Body of pancreas (tissue), 4 donors: ENCODE results near the gene PSMD12. TPM values are rescaled to one million over a fixed set of nuclear protein-coding genes. Genes with fewer than 3 reads are reported as not detected.
A peak's percentile ranks its signal among the peaks of the same experiment; 100 is the strongest.

Experiments used
- ATAC-seq: fragments of 150-250 bp; one replicate; pipeline ENCODE4 v1.9.1; 2016
- DNase-seq, 4 donors: peaks; one replicate each; pipeline ENCODE4 v3.0.0-alpha.2; 2019
- H3K27ac ChIP-seq, 4 donors: fragments of 200-600 bp; sonication (generic); 1 replicate in 3 of 4; 2 replicates in 1 of 4; pipeline versions ENCODE4 v1.5.1 to v1.6.1; 2016 to 2019; ENCODE audit warnings: mild to moderate bottlenecking in 1 of 4, mixed read lengths in 1 of 4, moderate library complexity in 1 of 4
- H3K27me3 ChIP-seq, 2 donors: fragments of 200-600 bp; sonication (generic); one replicate each; pipeline ENCODE4 v1.6.0; 2016; ENCODE audit warnings: mild to moderate bottlenecking in 1 of 2
- H3K36me3 ChIP-seq, 2 donors: fragments of 200-600 bp; sonication (generic); replicated peaks in 1 of 2; 2 replicates each; pipeline ENCODE4 v1.5.1; 2016; ENCODE audit warnings: low read depth in 2 of 2; ENCODE audit not compliant: insufficient read depth in 1 of 2
- H3K4me1 ChIP-seq: fragments of 200-600 bp; sonication (generic); one replicate; pipeline ENCODE4 v1.6.0; 2016
- H3K4me3 ChIP-seq, 2 donors: fragments of 200-600 bp; sonication (generic); 1 replicate in 1 of 2; 2 replicates in 1 of 2; pipeline ENCODE4 v1.5.1; 2016 to 2019
- H3K9me3 ChIP-seq, 3 donors: fragments of 200-600 bp; sonication (generic); 1 replicate in 2 of 3; 2 replicates in 1 of 3; pipeline ENCODE4 v1.5.1; 2016
- CTCF ChIP-seq, 7 experiments: fragments of 450-650 bp in 4 of 7; fragments of 200-600 bp in 3 of 7; sonication (generic) in 3 of 7; IDR thresholded peaks; one replicate each; pipeline ENCODE4 v1.5.1; 2016 to 2019; ENCODE audit warnings: antibody characterized with exemption in 7 of 7
- POLR2A ChIP-seq, 3 donors: fragments of 450-650 bp; IDR thresholded peaks; one replicate each; pipeline ENCODE4 v1.6.1; 2016; ENCODE audit warnings: antibody characterized with exemption in 3 of 3, mild to moderate bottlenecking in 2 of 3
- WGBS, 2 donors: methylation state at CpG; one replicate each; pipeline ENCODE4 v1.1.5; 2017; 5-methylcytosine and 5-hydroxymethylcytosine counted together
- intact Hi-C: fragments of 100-400 bp; cut with DNase I; formaldehyde crosslinking; loops from one replicate; pipeline ENCODE4 v1.15.1; 2023
- total RNA-seq, 2 donors: library from RNA; depleted of rRNA; stranded (reverse); fragments of >200 nt; gene quantifications; one replicate each; pipeline ENCODE4 v1.1.0, GENCODE V29; 2016

PSMD12 gene
- total RNA-seq, result 10 to 100 TPM; 12.2 to 14.0 TPM

GRCh38 chr17:67366193-67367157 lies at the start of gene PSMD12:
Gene PSMD12, minus strand, starts transcription at chr17:67366577. Its CDS starts 58 bp downstream, at chr17:67366519.
- WGBS, 2 donors, result 1% methylated on average over 19 to 55 of the region's 55 CpGs
- ATAC-seq (peak; percentile 99), DNase-seq (peak; percentile 93 to 96 (median 95))
- TF ChIP-seq CTCF (IDR thresholded peaks at IDR 0.05) (peak in 2 of 7 experiments; percentile 10 to 15), POLR2A (IDR thresholded peaks at IDR 0.05) (peak; percentile 91 to 95 (median 95))
- Histone ChIP-seq H3K27ac (peak within 1 kb of the TSS; percentile 78 to 96 (median 92)), H3K9me3 (no peaks in the 10 kb centered on the region), H3K36me3 (no peaks in the 10 kb centered on the region), H3K27me3 (no peaks in the 10 kb centered on the region), H3K4me1 (peaks cover 42% of the 10 kb centered on the region), H3K4me3 (peak within 1 kb of the TSS; percentile 68 to 73)
- intact Hi-C loops, result no loop called here

GRCh38 chr17:67415291-67415690 lies 48.9 kb upstream of the PSMD12 start:
- peaks cover 12% of the 10 kb centered on the region for H3K4me1 ChIP-seq
- no peaks in the 10 kb centered on the region for H3K36me3 ChIP-seq
- TF ChIP-seq CTCF (IDR thresholded peaks at IDR 0.05) (no peak), POLR2A (IDR thresholded peaks at IDR 0.05) (no peak)
- no peak overlapping the region for H3K4me3 ChIP-seq
- H3K27me3 ChIP-seq, result no peaks in the 10 kb centered on the region
- no peak for ATAC-seq
- intact Hi-C loops, result no loop called here
- 81 to 88% methylated on average over 7 of the region's 7 CpGs for WGBS, 2 donors
- H3K27ac ChIP-seq, result no peak overlapping the region
- no peak for DNase-seq
- no peaks in the 10 kb centered on the region for H3K9me3 ChIP-seq

- DNase-seq, result no peak
- no peaks in the 10 kb centered on the region for H3K36me3 ChIP-seq
- ATAC-seq, result no peak
- no peak overlapping the region for H3K27ac ChIP-seq
- TF ChIP-seq POLR2A (IDR thresholded peaks at IDR 0.05) (no peak), CTCF (IDR thresholded peaks at IDR 0.05) (no peak)
- no peaks in the 10 kb centered on the region for H3K27me3 ChIP-seq
- intact Hi-C loops, result no loop called here
- H3K9me3 ChIP-seq, result no peaks in the 10 kb centered on the region
- H3K4me1 ChIP-seq, result peaks cover 12% of the 10 kb centered on the region
- 87 to 91% methylated on average over 2 of the region's 2 CpGs for WGBS, 2 donors
- no peak overlapping the region for H3K4me3 ChIP-seq
Observed at GRCh38 chr17:67414559-67414958, 48.2 kb upstream of the PSMD12 start.

- H3K27ac ChIP-seq, result no peak overlapping the region
- no peak overlapping the region for H3K4me3 ChIP-seq
- ATAC-seq, result no peak
- no peaks in the 10 kb centered on the region for H3K36me3 ChIP-seq
- H3K9me3 ChIP-seq, result no peaks in the 10 kb centered on the region
- DNase-seq, result no peak
- H3K4me1 ChIP-seq, result peaks cover 12% of the 10 kb centered on the region
- TF ChIP-seq POLR2A (IDR thresholded peaks at IDR 0.05), result no peak
- no peaks in the 10 kb centered on the region for H3K27me3 ChIP-seq
- intact Hi-C loops, result no loop called here
- WGBS, 2 donors, result 100% methylated on average over 1 of the region's 1 CpG
Observed at GRCh38 chr17:67414130-67414529, 47.8 kb upstream of the PSMD12 start.

- WGBS, 2 donors, result 89 to 100% methylated on average over 2 to 5 of the region's 5 CpGs
- ATAC-seq (no peak), DNase-seq (no peak)
- Histone ChIP-seq H3K27me3 (no peaks in the 10 kb centered on the region), H3K9me3 (no peaks in the 10 kb centered on the region), H3K36me3 (no peaks in the 10 kb centered on the region), H3K27ac (no peak overlapping the region), H3K4me1 (peaks cover 12% of the 10 kb centered on the region), H3K4me3 (no peak overlapping the region)
- intact Hi-C loops, result no loop called here
- TF ChIP-seq POLR2A (IDR thresholded peaks at IDR 0.05), result no peak
- TF ChIP-seq CTCF (IDR thresholded peaks at IDR 0.05), result no peak
Observed at GRCh38 chr17:67413388-67413787, 47.0 kb upstream of the PSMD12 start.
